ENCODE results near the gene PDE9A.

GRCh38 chr21:42677339-42678321 is 24.2 kb downstream of the PDE9A start:
- no peak for TF ChIP-seq CTCF (IDR thresholded peaks at IDR 0.05 in 8 of 11, conservative IDR thresholded peaks at IDR 0.05 in 3 of 11)
- no peak for TF ChIP-seq POLR2A (IDR thresholded peaks at IDR 0.05)

Data from spleen (tissue), 7 donors.